HepG2 (cell line): ENCODE results near the gene CD46.

ENCODE experiments used
- CTCF ChIP-seq: sonication (generic); formaldehyde crosslinking; IDR thresholded peaks from 2 replicates; pipeline ENCODE4 v1.5.0; 2020; ENCODE audit warnings: mild to moderate bottlenecking, missing genetic modification reagents, moderate library complexity
- FUBP1 ChIP-seq: sonication (generic); formaldehyde crosslinking; IDR thresholded peaks from 2 replicates; pipeline ENCODE4 v1.5.1; 2020; ENCODE audit warnings: missing genetic modification reagents, mild to moderate bottlenecking, borderline replicate concordance
- MYPOP ChIP-seq: sonication (generic); formaldehyde crosslinking; IDR thresholded peaks from 2 replicates; pipeline ENCODE4 v1.8.1; 2023; ENCODE audit warnings: mild to moderate bottlenecking, moderate library complexity, missing genetic modification reagents
- REST ChIP-seq, 2 experiments: IDR thresholded peaks; 2 replicates each; pipeline ENCODE4 v1.6.1; 2011 to 2012; ENCODE audit warnings: low read length in 2 of 2, borderline replicate concordance in 1 of 2, low read depth in 1 of 2, mild to moderate bottlenecking in 1 of 2, moderate library complexity in 1 of 2

- TF ChIP-seq CTCF (CRISPR knock-in tag) (no peak), MYPOP (CRISPR knock-in tag) (no peak), REST (IDR thresholded peaks at IDR 0.05; ENCODE audit: borderline replicate concordance in 1 of 2, low read depth in 1 of 2, low read length in 2 of 2) (no peak), FUBP1 (CRISPR knock-in tag) (no peak)
These were observed 65.3 kb downstream of the CD46 start for GRCh38 chr1:207817166-207817565.
